Kidney (tissue), 14 donors: Measurements from ENCODE around the gene CARNS1. TPM values are rescaled to one million over a fixed set of nuclear protein-coding genes. Genes with fewer than 3 reads are reported as not detected.

Experiments
- DNase-seq, 5 donors: peaks; one replicate each; pipeline ENCODE4 v3.0.0-alpha.2; 2013 to 2020
- FAIRE-seq: peaks from 2 replicates; lab custom pipeline; 2012; peaks lifted over from hg19 to GRCh38; lab: Jason Lieb, UNC
- H3K27ac ChIP-seq, 2 donors: one replicate each; pipeline ENCODE4 v1.7.0; 2013; ENCODE audit warnings: low read depth in 2 of 2, low read length in 2 of 2, inconsistent platforms in 1 of 2
- H3K27me3 ChIP-seq: one replicate; pipeline ENCODE4 v1.7.1; 2013; ENCODE audit warnings: low read length, inconsistent platforms; ENCODE audit not compliant: control insufficient read depth, insufficient read depth
- H3K36me3 ChIP-seq, 3 donors: one replicate each; pipeline versions ENCODE4 v1.7.0 to v1.7.1; 2013; ENCODE audit warnings: low read length in 3 of 3, control low read depth in 1 of 3, inconsistent platforms in 1 of 3; ENCODE audit not compliant: insufficient read depth in 3 of 3, control insufficient read depth in 2 of 3
- H3K4me1 ChIP-seq, 3 donors: one replicate each; pipeline versions ENCODE4 v1.7.0 to v1.7.1; 2013; ENCODE audit warnings: low read length in 3 of 3, inconsistent platforms in 1 of 3, low read depth in 1 of 3; ENCODE audit not compliant: control insufficient read depth in 2 of 3, insufficient read depth in 2 of 3
- H3K4me3 ChIP-seq, 3 donors: one replicate each; pipeline versions ENCODE4 v1.7.0 to v1.8.1; 2013; ENCODE audit warnings: low read length in 3 of 3, control low read depth in 1 of 3, inconsistent platforms in 1 of 3
- H3K9ac ChIP-seq, 3 donors: one replicate each; pipeline versions ENCODE4 v1.7.0 to v1.7.1; 2013; ENCODE audit warnings: low read length in 3 of 3, control low read depth in 1 of 3, inconsistent platforms in 1 of 3
- H3K9me3 ChIP-seq, 3 donors: one replicate each; pipeline versions ENCODE4 v1.7.0 to v1.7.1; 2013; ENCODE audit warnings: low read length in 3 of 3, control low read depth in 1 of 3, inconsistent platforms in 1 of 3; ENCODE audit not compliant: control insufficient read depth in 2 of 3, insufficient read depth in 1 of 3
- CTCF ChIP-seq: IDR thresholded peaks from 3 replicates; pipeline ENCODE4 v1.5.1; 2012; ENCODE audit warnings: mild to moderate bottlenecking, moderate library complexity, borderline replicate concordance; ENCODE audit not compliant: insufficient read depth; ENCODE audit errors: extremely low read depth
- intact Hi-C: fragments of 100-400 bp; cut with DNase I; formaldehyde crosslinking; loops from one replicate; pipeline ENCODE4 v1.11.1; 2022
- polyA plus RNA-seq: library from polyadenylated mRNA; stranded (reverse); fragments of 350-450 nt; fragmentation: Illumina TruSeq; extraction: RNeasy Lipid Tissue Mini Kit (QIAGEN cat#74804); gene quantifications from one replicate; pipeline ENCODE4 v1.2.3, GENCODE V29; 2014; ENCODE audit warnings: low read depth, low replicate concordance; ENCODE audit not compliant: insufficient read depth
- total RNA-seq: library from RNA; stranded (reverse); fragmentation: NEBNext Ultra II Directional; extraction: Animal tissue kit (Norgen Biotek cat#: 25700); gene quantifications from one replicate; pipeline ENCODE4 v1.2.1, GENCODE V29; 2021
- donor health status: control.
- donor health status: control.
- donor health status: control.
- donor health status: control.
- donor health status: control.
- donor health status: DM: yes; HTN: yes; CAD: no.
- donor health status: Normal renal cell carcinoma (clear cell type).

Gene CARNS1
- total and polyA plus RNA-seq, 2 donors from 2014 or later, result 0.80 to 1.7 TPM

GRCh38 chr11:67420646-67421429, 5.4 kb downstream of the CARNS1 start:
- DNase-seq (peak; percentile 97 to 99 (median 98)), FAIRE-seq (no peak)
- peaks cover 0 to 22% (median 11%) of the 10 kb centered on the region in 3 donors for H3K4me1 ChIP-seq
- H3K4me3 ChIP-seq, result peak overlapping the region in 2 of 3 donors; percentile 18 to 49
- H3K36me3 ChIP-seq, result no peaks in the 10 kb centered on the region
- intact Hi-C loops, result no loop called here
- peak overlapping the region in 2 of 3 donors; percentile 41 to 61 for H3K9ac ChIP-seq
- no peaks in the 10 kb centered on the region for H3K27me3 ChIP-seq
- TF ChIP-seq CTCF, result no peak
- H3K27ac ChIP-seq, result peak overlapping the region; percentile 57 to 95
- H3K9me3 ChIP-seq, result no peaks in the 10 kb centered on the region

- H3K27ac ChIP-seq, result no peak overlapping the region
- H3K9me3 ChIP-seq, result no peaks in the 10 kb centered on the region
- H3K27me3 ChIP-seq, result no peaks in the 10 kb centered on the region
- peak overlapping the region in 1 of 3 donors; percentile 34 for H3K9ac ChIP-seq
- no peak for TF ChIP-seq CTCF
- FAIRE-seq, result no peak
- H3K4me3 ChIP-seq, result no peak overlapping the region
- no peaks in the 10 kb centered on the region for H3K36me3 ChIP-seq
- H3K4me1 ChIP-seq, result peaks cover 0 to 17% (median 11%) of the 10 kb centered on the region in 3 donors
- intact Hi-C loops, result no loop called here
- DNase-seq, result no peak
Observed at GRCh38 chr11:67421430-67422031, 6.1 kb downstream of the CARNS1 start.

- Histone ChIP-seq H3K9me3 (no peaks in the 10 kb centered on the region), H3K27ac (no peak overlapping the region), H3K27me3 (no peaks in the 10 kb centered on the region), H3K4me1 (peaks cover 0 to 15% (median 11%) of the 10 kb centered on the region in 3 donors), H3K4me3 (no peak overlapping the region), H3K36me3 (no peaks in the 10 kb centered on the region), H3K9ac (no peak overlapping the region)
- no peak for TF ChIP-seq CTCF
- FAIRE-seq, result no peak
- intact Hi-C loops, result no loop called here
- DNase-seq, result no peak
Observed at GRCh38 chr11:67422891-67423290, 7.4 kb downstream of the CARNS1 start.
